Fibroblast of lung (primary cell): Measurements from ENCODE around the gene ANK2.

ENCODE experiments used
- EZH2 ChIP-seq: IDR thresholded peaks from 2 replicates; pipeline ENCODE4 v1.5.1; 2012; ENCODE audit warnings: low read length, control low read depth, mild to moderate bottlenecking; ENCODE audit errors: missing control alignments
- TF ChIP-seq, protein P1 (sequence below), 2 donors: IDR thresholded peaks in 1 of 2; conservative IDR thresholded peaks in 1 of 2; 1 replicate in 1 of 2; 2 replicates in 1 of 2; pipeline ENCODE4 v1.5.1; 2011 to 2012; ENCODE audit warnings: low read length in 2 of 2, control low read depth in 1 of 2, inconsistent platforms in 1 of 2, low read depth in 1 of 2, mild to moderate bottlenecking in 1 of 2

DNA sequence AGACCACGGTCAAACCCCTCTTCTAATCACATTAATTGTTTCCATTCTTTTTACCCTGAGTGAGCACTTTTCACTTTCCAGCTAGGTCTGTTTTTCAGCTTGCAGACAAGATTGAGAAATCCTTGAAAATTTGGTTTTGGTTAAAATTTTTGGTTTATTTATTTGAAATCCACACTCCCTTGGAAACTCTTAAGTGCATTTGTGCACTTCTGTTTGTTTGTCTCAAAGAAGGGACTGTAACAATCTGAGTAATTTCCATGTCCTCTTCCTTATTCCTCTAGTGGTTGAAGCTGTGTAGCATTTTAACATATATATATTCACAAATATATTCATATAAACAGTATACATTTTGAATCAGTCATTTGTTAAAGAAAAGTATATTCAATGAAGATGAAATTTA is 333.3 kb downstream of the ANK2 start:
- TF ChIP-seq, protein P1, sequence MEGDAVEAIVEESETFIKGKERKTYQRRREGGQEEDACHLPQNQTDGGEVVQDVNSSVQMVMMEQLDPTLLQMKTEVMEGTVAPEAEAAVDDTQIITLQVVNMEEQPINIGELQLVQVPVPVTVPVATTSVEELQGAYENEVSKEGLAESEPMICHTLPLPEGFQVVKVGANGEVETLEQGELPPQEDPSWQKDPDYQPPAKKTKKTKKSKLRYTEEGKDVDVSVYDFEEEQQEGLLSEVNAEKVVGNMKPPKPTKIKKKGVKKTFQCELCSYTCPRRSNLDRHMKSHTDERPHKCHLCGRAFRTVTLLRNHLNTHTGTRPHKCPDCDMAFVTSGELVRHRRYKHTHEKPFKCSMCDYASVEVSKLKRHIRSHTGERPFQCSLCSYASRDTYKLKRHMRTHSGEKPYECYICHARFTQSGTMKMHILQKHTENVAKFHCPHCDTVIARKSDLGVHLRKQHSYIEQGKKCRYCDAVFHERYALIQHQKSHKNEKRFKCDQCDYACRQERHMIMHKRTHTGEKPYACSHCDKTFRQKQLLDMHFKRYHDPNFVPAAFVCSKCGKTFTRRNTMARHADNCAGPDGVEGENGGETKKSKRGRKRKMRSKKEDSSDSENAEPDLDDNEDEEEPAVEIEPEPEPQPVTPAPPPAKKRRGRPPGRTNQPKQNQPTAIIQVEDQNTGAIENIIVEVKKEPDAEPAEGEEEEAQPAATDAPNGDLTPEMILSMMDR (conservative IDR thresholded peaks at IDR 0.05 in 1 of 2, IDR thresholded peaks at IDR 0.05 in 1 of 2; ENCODE audit: low read depth in 1 of 2, low read length in 2 of 2): no peak
- TF ChIP-seq EZH2: no peak
